GM18870 (cell line): ENCODE results near the gene MRPL49.
A peak's percentile ranks its signal among the peaks of the same experiment; 100 is the strongest.

Experiments
- ATAC-seq: cut with Tn5 transposase; IDR thresholded peaks from one replicate; pipeline ENCODE4 v1.9.1; 2021; ENCODE audit warnings: moderate library complexity; ENCODE audit not compliant: unreplicated experiment

MRPL49 gene

DNA sequence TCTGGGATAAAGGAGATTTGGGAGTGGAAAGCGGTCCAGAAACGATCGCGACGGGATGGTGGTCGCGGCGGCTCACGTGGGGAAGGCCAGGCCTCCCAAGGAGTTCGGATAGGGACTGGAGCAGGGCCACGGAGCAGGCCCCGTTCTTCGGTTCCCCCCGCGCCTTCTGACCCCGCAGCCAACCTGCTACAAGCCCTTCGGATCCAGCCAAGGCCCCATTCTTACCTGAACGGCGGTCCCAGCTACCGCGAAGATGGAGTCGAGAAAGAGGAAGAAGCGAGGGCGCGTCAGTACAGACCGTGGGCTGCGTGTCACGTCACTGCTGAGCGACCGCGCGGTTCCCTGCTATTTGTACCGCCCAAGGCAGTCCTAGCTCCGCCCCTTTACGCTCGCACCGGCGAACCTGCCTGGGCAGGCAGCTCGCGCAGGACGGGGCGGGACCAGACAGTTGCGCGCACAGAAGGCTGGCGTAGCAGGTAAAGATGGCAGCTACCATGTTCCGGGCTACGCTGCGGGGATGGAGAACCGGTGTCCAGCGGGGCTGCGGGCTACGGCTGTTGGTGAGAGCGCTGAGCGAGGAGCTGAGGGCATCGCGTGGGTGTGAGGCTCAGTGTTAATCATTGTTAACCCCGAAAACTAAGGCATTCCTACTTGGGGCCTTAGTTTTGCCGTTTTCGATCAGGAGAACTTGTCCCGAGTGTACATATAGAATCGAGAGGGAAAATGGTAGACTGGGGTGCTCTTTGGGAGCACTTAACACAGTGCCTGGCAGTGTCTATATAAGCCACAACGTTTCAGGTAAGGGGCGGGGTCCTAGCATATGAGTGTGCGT is at the start of gene MRPL49, which contains the start of gene FAU:
Gene MRPL49 (plus strand): TSS at position 457 of the 832 bp plus-strand sequence. CDS start 26 bp downstream, at position 483.
Gene FAU (minus strand): TSS at position 270 of the 832 bp plus-strand sequence. CDS start 321 bp downstream, outside the sequence.
- peak; percentile 48 for ATAC-seq

DNA sequence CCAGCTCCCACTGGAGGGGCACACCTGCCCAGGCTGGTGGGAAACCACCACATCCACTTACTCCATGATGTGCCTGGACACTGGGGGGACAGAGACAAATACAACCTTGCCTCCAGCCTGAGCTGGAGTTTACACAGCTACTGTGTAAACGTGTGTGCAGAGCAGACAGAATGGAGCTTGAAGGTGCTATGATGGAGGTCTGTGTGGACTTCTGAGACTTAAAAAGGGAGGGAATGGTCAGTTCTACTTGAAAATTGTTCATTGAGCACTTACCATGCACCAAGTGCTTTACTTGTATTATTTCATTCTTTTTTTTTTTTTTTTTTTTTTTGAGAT is 49.5 kb upstream of the MRPL49 start:
- no peak for ATAC-seq

DNA sequence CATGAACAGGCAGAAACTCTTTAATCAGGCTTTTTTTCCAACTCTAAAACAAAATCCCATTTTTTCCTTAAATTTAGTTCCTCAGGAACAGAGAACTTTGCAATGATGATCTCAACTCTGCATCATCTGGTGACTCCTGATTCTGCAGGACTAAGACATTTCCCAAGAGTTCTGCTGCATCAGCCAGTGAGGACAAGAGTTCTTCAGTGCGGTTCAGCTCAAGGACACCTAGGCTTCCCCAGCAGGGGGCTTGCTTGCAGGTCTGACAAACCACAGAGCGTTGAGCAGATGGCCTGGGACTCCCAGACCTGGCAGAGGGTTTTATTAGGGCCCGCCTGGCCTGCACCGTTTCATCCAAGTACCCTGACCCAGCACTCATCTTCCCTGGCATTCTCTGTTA is 44.7 kb upstream of the MRPL49 start:
- ATAC-seq: no peak

DNA sequence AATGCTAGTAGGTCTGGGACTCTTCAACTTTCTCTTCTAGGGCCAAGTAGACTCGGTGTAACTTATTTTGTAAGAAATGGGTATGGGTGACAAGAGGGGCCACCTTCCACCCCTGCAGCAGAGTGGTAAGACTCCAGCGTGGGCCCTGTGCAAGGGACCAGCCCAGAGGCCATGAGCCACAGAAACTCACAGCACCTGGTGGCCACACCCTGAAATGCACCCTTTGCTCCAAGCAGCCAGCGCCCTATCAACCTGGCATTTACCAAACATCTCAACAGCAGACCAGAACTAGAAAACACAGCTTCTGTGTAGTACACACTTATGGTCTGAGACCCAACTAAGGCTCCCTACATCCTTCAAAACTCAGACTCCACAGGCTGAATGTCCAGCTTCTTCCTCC is 44.0 kb upstream of the MRPL49 start:
- ATAC-seq: no peak

DNA sequence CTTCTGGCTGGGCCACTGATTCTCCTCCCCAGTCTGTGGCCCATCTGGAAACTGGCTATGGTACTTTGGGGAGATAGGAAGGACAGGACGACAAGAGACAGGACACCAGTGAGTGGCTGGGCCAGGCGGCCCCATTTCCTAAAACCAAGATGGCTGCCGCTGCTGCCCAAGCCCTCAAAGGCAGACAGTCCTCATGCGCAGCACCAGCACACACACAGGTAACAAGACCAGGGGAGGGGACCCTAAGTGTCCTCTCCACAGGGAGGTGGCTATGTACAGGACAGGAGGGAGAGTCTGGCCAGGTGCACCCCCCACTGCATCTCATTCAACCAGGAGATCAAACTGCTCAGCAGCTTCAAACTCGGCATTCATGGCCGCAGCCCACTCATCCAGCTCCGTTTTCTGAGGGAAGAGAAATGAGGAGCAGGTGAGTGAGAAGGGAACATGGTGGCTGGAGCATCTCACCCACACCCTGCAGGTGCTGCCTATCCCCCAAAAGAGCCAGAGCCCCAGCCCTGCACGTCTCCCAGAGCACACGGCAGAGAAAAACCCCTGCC is 43.3 kb upstream of the MRPL49 start:
- no peak for ATAC-seq

DNA sequence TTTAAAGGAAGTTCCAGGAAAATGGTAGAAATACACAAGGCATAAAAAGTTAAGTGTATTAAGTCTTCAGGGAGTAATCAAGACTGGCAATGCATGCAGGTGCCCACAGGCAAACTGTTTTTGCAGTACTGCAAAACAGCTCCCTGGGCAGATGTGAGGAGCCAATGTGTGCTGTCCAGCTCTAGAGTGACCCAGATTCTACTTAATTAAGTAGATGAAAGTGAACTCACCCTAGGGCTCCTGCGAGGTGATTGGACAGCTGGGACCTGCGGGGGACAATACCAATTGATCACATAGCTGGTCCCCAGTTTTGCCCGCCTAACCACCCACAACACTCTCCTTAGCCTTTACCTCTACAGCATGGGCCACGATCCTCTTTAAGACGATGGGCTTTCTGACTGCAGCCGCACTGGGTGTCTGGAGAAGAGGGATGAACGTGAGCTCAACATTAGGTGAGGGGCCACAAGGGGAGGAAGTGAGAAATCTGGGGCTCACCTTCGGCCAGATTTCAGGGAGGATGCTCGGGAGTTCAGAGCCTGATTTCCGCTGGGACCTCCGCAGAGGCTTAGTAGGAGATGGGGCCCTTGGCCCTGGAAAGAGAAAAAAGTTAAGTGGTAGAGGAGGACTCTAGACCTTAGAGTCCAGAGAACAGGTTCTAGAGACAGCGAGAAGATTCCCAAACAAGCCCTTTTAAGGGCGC is 38.8 kb upstream of the MRPL49 start:
- ATAC-seq: peak; percentile 15

DNA sequence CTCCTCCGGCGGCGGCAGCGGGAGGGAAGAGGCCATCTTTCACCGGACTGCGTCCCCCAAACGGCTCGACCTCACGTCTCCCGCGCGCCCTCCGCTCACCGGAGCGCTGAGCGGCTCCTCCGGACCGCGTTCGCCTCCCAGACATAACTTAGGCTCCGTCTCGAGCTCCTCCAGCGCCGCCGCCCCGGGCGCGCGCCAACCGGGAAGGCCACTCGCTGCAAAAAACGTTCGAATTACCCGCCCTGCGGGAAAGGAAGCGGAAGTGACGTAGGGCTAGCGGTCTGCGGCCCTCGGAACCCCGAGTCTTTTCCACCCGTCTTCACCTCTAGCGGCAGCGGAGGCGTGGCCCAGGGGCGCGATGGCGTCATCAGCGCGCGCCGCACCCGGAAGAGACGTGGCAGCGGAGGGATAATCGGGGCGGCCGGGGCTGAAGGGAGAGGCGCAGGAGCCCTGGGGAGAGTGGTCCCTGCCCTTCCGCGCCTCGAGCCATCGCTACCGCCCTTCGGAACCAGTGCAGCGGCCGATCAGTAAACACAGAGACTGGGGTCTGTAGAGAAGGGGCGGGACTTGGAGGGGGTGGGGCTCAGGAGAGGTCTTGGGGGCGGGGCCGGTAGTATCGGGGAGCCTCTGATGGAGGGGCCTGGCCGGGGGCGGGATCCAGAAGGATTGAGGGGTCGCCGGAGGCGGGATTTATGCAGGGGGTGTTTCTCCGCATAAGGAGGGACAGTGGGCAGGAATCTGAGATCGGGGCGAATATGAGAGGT is 38.1 kb upstream of the MRPL49 start, which contains the start of the genes CDCA5 and ZFPL1:
Gene CDCA5 (minus strand): TSS at position 207 of the 764 bp plus-strand sequence. CDS start 62 bp downstream, at position 145.
Gene ZFPL1 (plus strand): TSS at position 389 of the 764 bp plus-strand sequence. CDS start 477 bp downstream, outside the sequence.
- ATAC-seq: peak; percentile 78

DNA sequence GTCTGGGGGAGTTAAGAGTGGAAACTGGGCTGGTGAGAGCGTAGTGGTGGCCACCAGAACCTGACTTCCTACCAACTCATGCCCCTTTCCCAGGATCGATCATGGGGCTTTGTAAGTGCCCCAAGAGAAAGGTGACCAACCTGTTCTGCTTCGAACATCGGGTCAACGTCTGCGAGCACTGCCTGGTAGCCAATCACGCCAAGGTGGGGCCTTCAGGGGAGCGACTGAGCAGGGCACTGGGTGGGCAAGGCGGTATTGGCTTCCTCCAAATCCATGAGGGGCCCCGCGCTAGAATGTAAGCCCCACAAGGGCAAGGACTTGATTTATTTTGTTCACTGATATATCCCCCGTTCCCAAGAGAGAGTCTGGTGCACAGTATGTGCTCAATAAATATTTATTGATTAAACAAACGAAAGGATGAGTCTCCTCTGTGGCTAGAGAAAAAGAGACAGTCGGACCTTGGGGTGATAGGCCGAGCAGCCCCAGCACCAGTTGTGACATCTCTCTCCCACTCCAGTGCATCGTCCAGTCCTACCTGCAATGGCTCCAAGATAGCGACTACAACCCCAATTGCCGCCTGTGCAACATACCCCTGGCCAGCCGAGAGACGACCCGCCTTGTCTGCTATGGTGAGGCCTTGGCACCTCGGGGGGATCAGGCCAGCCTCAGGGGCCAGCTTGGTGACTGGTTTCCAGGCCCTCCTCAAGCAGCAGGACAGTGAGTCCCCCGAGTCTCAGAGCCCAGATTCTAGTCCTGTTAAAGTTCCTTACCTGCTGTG is 37.3 kb upstream of the MRPL49 start:
- no peak for ATAC-seq

DNA sequence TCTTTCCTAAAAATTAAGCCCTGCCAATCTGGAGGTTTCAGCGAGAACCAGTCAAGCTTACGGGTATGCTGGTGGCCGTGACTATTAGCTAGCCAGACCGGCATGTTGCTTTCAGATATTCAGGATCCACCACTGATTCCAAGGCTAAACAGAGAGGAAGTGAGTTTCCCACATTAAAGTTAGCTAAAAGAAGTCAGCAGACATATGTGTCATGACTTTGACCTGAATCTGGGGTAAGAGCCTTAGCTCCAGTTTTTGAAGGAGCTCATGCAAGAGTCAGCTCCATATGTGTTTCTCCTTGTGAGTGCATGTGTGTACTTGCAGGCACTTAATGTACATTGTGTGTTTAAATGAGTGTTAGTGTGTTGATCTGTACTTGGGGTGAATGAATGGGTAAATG is 36.7 kb upstream of the MRPL49 start:
- ATAC-seq: no peak

DNA sequence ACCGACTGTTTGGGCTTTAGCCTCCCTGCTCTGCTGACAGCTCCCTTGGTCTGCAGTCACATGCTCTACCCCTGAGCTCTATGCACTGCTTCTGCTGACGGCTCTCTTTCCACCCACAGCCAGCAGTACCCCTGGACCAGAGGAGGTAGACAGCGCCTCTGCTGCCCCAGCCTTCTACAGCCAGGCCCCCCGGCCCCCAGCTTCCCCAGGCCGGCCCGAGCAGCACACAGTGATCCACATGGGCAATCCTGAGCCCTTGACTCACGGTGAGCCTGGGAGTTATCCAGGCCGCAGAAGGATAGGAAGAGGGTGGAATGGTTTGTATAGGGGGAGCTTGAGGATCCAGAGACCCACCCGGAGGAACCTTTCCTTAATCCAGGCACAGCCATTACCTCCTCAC is 35.3 kb upstream of the MRPL49 start:
- ATAC-seq: no peak

DNA sequence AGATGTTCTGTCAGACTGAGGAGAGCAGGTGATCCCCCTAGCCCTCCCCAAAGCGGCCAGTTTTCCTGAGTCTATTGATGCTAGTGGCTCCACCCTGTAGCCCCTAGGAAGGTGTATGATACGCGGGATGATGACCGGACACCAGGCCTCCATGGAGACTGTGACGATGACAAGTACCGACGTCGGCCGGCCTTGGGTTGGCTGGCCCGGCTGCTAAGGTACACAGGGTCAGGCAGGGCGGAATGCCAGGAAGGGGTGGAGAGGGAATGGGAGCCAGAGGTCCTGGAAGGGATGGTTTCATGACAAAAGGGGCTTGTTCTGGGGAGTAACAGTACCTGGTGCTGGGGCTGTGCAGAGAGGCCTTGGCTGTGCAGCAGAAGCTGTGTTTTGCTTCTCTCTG is 34.9 kb upstream of the MRPL49 start:
- no peak for ATAC-seq

DNA sequence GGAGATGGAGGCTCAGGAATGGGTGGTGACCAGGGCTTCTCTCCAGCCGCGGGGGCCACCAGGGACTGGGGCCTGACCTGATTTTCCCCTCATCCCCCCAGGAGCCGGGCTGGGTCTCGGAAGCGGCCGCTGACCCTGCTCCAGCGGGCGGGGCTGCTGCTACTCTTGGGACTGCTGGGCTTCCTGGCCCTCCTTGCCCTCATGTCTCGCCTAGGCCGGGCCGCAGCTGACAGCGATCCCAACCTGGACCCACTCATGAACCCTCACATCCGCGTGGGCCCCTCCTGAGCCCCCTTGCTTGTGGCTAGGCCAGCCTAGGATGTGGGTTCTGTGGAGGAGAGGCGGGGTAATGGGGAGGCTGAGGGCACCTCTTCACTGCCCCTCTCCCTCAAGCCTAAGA is 34.3 kb upstream of the MRPL49 start:
- no peak for ATAC-seq

DNA sequence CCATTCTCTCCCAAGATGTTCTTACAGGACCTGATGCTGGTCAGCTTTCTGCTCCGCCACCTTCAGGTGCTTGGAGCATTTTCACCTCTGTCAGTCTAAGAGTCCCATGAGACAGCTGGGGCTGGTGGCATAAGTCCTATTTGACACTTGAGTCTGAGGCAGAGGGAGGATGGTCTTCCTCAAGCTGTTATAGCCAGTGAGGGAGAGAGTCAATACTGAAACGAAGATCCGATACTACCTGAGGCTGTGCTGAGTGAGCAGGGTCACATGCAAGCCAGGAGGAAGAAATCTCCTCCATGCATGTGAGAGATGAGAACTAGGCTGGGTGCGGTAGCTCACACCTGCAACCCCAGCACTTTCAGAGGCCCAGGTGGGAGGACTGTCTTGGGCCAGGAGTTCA is 32.5 kb upstream of the MRPL49 start:
- no peak for ATAC-seq

DNA sequence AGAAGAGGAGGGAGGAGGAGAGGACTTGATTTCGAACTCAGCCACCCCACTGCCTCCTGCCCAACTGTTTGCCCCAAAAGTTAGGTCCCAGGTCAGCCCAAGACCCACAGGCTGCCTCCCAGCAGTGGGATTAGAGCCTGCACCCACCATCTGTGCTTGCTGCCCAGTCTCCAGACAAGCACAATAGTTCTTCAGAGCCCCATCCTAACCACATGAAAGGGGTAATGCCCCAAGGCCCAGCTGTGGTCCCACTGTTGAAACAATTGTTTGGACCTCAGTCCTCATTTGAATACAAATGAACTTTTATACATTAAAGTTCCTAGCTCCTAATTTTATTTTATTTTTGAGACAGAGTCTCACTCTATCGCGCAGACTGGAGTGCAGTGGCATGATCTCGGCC is 31.5 kb upstream of the MRPL49 start:
- ATAC-seq: no peak

DNA sequence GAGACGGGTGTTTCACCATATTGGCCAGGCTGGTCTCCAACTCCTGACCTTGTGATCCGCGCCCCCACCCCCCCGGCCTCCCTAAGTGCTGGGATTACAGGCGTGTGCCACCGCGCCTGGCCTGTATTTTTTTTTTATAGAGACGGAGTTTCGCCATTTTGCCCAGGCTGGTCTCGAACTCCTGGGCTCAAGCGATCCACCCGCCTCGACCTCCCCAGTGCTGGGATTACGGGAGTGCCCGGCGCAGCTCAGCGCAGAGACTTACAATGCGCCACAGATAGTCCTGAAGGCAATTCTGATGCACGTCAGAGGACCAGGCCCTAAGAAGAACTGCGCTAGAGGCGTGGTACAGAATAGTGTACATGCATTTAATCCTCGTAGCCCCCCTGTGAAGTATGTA is 26.7 kb upstream of the MRPL49 start:
- no peak for ATAC-seq

DNA sequence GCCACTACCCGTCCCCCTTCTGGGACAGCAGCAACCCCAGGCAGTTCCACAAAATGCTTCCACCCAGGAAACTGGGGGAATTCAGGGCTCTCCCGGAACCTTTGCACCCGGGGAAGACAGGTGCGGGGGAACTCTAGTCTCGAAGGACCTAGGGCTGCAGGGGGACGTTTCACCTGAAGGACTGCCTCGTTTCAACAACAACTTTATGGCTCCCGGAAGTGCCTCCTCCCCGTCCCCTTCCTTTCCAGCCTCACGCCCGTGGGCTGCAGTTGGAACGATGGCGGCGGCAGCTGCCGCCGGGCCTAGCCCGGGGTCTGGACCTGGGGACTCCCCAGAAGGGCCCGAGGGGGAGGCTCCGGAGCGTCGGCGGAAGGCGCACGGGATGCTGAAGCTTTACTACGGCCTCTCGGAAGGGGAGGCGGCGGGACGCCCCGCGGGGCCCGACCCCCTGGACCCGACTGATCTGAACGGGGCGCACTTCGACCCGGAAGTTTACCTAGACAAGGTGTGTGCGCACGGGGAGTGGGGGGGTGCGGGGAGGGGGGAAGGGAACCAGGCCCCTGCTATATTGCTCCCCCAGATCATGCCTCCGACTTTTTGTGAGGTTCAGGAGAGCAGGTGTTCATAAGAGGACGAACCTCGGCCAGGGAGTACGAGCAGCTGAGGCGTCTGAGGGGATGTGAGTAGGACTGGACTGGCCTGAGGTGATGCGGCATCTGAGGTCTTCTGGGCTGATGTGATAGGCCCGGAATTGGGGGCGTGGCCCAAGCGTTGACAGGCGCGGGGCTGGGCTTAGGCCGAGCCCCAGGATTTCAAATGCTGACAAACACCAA is 25.9 kb upstream of the MRPL49 start, which contains the start of gene VPS51:
Gene VPS51 (plus strand): TSS at position 241 of the 833 bp plus-strand sequence. CDS start 37 bp downstream, at position 278.
- ATAC-seq: peak; percentile 56

DNA sequence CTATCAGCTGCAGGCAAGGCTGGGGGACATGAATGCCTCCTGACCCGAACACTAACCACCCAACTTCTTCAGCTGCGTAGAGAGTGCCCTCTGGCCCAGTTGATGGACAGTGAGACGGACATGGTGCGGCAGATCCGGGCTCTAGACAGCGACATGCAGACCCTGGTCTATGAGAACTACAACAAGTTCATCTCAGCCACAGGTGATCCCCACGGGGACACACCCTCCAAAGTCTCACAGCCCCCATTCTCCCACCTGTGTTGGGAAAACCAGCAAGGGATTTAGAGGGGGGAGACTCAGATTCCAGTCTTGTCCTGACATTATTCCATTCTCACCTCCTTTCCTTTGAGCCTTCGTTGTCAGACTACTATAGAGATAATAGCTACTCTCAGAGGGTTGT is 25.2 kb upstream of the MRPL49 start:
- no peak for ATAC-seq

DNA sequence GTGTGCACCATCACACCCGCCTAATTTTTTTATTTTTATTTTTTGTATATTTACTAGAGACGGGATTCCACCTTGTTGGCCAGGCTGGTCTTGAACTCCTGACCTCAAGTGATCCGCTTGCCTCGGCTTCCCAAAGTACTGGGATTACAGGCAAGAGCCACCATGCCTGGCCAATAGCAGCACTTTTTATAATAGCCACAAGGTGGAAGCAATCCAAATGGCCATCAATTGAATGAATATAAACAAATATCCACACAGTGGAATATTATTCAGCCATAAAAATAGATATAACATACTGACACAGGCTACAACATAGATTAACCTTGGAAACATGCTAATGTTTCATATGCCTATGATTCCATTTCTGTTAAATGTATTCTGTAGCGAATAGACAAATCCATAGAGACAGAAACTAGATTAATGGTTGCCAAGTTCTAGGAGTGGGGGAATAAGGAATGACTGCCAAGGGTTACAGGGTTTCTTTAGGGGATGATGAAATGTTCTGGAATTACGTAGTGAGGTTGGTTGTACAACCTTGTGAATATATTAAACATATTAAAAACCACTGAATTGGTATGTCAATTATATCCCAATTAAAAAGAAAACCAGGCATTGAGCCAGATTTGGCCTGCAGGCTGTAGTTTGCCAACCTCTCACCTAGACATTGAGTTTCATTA is 21.3 kb upstream of the MRPL49 start:
- ATAC-seq: no peak
